HepG2 (cell line): ENCODE data around the gene PLCB4. TPM values are rescaled to one million over a fixed set of nuclear protein-coding genes. Genes with fewer than 3 reads are reported as not detected.

Experiments used
- ATAC-seq: fragments of 200-7000 bp; cut with Tn5 transposase; 3 replicates; pipeline ENCODE4 v1.9.1; 2020; ENCODE audit warnings: mild to moderate bottlenecking, moderate library complexity
- BruUV-seq: library from RNA; stranded (reverse); fragments of 400-500 nt; replicated peaks from 2 replicates; lab custom pipeline; 2021; lab: Mats Ljungman, UMichigan
- CTCF ChIA-PET: fragments of 300-600 bp; formaldehyde crosslinking; extraction: SDS; loops from one replicate; lab custom pipeline; 2021; ENCODE audit warnings: low total read pairs, inconsistent platforms, low intra/inter-chr PET ratio; lab: Yijun Ruan, JAX
- POLR2A ChIA-PET: fragments of 350-600 bp; sonication (Branson Sonifier 250); formaldehyde crosslinking; loops from one replicate; lab custom pipeline; 2020; ENCODE audit warnings: antibody characterized with exemption, inconsistent platforms; lab: Yijun Ruan, JAX
- DNase-seq: peaks from one replicate; pipeline ENCODE4 v3.0.0-alpha.2; 2015; ENCODE audit warnings: low spot score
- FAIRE-seq: peaks from 3 replicates; lab custom pipeline; 2011; peaks lifted over from hg19 to GRCh38; lab: Jason Lieb, UNC
- H2AFZ ChIP-seq: one replicate; pipeline ENCODE4 v1.6.1; 2011; ENCODE audit warnings: low read length, inconsistent platforms
- H3K27ac ChIP-seq: fragments of 300-600 bp; 3 replicates; pipeline ENCODE4 v1.8.0; 2011; ENCODE audit warnings: mixed run types, mild to moderate bottlenecking, mixed read lengths, low read length, inconsistent platforms; ENCODE audit not compliant: insufficient read depth; ENCODE audit errors: extremely low read length
- H3K27me3 ChIP-seq, 2 experiments: fragments of 200-600 bp in 1 of 2; 2 replicates in 1 of 2; 3 replicates in 1 of 2; pipeline versions ENCODE4 v1.6.0 to v1.8.0; 2011; ENCODE audit warnings: low read length in 2 of 2, mild to moderate bottlenecking in 2 of 2, moderate library complexity in 2 of 2, inconsistent platforms in 1 of 2; ENCODE audit not compliant: insufficient read depth in 2 of 2, control insufficient read depth in 1 of 2
- H3K36me3 ChIP-seq, 2 experiments: fragments of 200-600 bp in 1 of 2; replicated peaks in 1 of 2; 2 replicates in 1 of 2; 3 replicates in 1 of 2; pipeline versions ENCODE4 v1.5.1 to v1.8.0; 2011; ENCODE audit warnings: low read length in 2 of 2, inconsistent platforms in 1 of 2; ENCODE audit not compliant: insufficient read depth in 2 of 2, control insufficient read depth in 1 of 2
- H3K4me1 ChIP-seq: 2 replicates; pipeline ENCODE4 v1.5.1; 2012; ENCODE audit warnings: low read length, inconsistent platforms; ENCODE audit not compliant: insufficient read depth
- H3K4me2 ChIP-seq: 2 replicates; pipeline ENCODE4 v1.6.0; 2011; ENCODE audit warnings: low read depth, low read length, inconsistent platforms
- H3K4me3 ChIP-seq, 3 experiments: fragments of 200-600 bp in 1 of 3; sonication (generic), shearing (Covaris generic) in 1 of 3; replicated peaks in 1 of 3; 2 replicates each; pipeline ENCODE4 v1.5.1; 2011 to 2016; ENCODE audit warnings: low read length in 3 of 3, inconsistent platforms in 2 of 3, low read depth in 2 of 3, mild to moderate bottlenecking in 2 of 3, control low read depth in 1 of 3, mixed read lengths in 1 of 3; ENCODE audit not compliant: insufficient read depth in 1 of 3
- H3K79me2 ChIP-seq: one replicate; pipeline ENCODE4 v1.6.1; 2011; ENCODE audit warnings: low read length, inconsistent platforms; ENCODE audit not compliant: insufficient read depth
- H3K9ac ChIP-seq: 2 replicates; pipeline ENCODE4 v1.6.0; 2011; ENCODE audit warnings: mild to moderate bottlenecking, low read depth, low read length, inconsistent platforms; ENCODE audit not compliant: insufficient read depth
- H3K9me3 ChIP-seq: 2 replicates; pipeline ENCODE4 v1.5.1; 2012; ENCODE audit warnings: mild to moderate bottlenecking, low read length
- H4K20me1 ChIP-seq: 2 replicates; pipeline ENCODE4 v1.6.0; 2011; ENCODE audit warnings: inconsistent platforms, mild to moderate bottlenecking, low read length, moderate library complexity; ENCODE audit not compliant: insufficient read depth
- NONO ChIP-seq, 2 experiments: fragments of 450-650 bp in 1 of 2; sonication (generic) in 1 of 2; formaldehyde crosslinking in 1 of 2; IDR thresholded peaks in 1 of 2; conservative IDR thresholded peaks in 1 of 2; 2 replicates each; pipeline versions ENCODE4 v1.6.1 to v1.8.0; 2017 to 2022; ENCODE audit warnings: mild to moderate bottlenecking in 1 of 2, missing genetic modification reagents in 1 of 2, moderate library complexity in 1 of 2
- PAWR ChIP-seq: sonication (generic); formaldehyde crosslinking; IDR thresholded peaks from 2 replicates; pipeline ENCODE4 v1.4.0; 2020; ENCODE audit warnings: missing genetic modification reagents, mild to moderate bottlenecking, borderline replicate concordance
- XBP1 ChIP-seq: sonication (generic); formaldehyde crosslinking; IDR thresholded peaks from 2 replicates; pipeline ENCODE4 v1.5.0; 2020; ENCODE audit warnings: missing genetic modification reagents
- ZNF136 ChIP-seq: sonication (generic); formaldehyde crosslinking; IDR thresholded peaks from 2 replicates; pipeline ENCODE4 v1.8.1; 2022; ENCODE audit warnings: low read depth, mild to moderate bottlenecking, moderate library complexity, missing genetic modification reagents
- ZNF547 ChIP-seq: sonication (generic); formaldehyde crosslinking; IDR thresholded peaks from 2 replicates; pipeline ENCODE4 v1.5.1; 2020; ENCODE audit warnings: mild to moderate bottlenecking, missing genetic modification reagents
- ZNF672 ChIP-seq: sonication (generic); formaldehyde crosslinking; IDR thresholded peaks from 2 replicates; pipeline ENCODE4 v1.8.1; 2022; ENCODE audit warnings: missing genetic modification reagents
- ZNF816 ChIP-seq: sonication (generic); formaldehyde crosslinking; IDR thresholded peaks from 2 replicates; pipeline ENCODE4 v1.8.0; 2022; ENCODE audit warnings: missing genetic modification reagents, mild to moderate bottlenecking, borderline replicate concordance
- WGBS: methylation state at CpG from one replicate; pipeline ENCODE4 v1.1.6; 2017; ENCODE audit warnings: low lambda C conversion rate; 5-methylcytosine and 5-hydroxymethylcytosine counted together
- in situ Hi-C: cut with HindIII; loops from 2 replicates; pipeline ENCODE4 v1.10.0; 2017; ENCODE audit warnings: low pct_unique_long_range_greater_than_20kb; ENCODE audit not compliant: extremely low pct_ligation_motif_present
- intact Hi-C: fragments of 100-400 bp; cut with micrococcal nuclease; formaldehyde crosslinking; loops from one replicate; pipeline ENCODE4 v1.10.0; 2022; ENCODE audit not compliant: unreplicated experiment
- polyA plus RNA-seq, 8 experiments: library from polyadenylated mRNA; depleted of rRNA in 3 of 8; stranded (reverse) in 7 of 8; unstranded in 1 of 8; fragments of >200 nt; fragmentation: Illumina TruSeq in 4 of 8; extraction: Trizol in 4 of 8; gene quantifications; 2 replicates each; pipeline versions ENCODE4 v1.2.1 to v1.2.3, GENCODE V29; 2011 to 2016; ENCODE audit warnings: low read depth in 4 of 8, missing spikeins in 1 of 8, mixed read lengths in 1 of 8; ENCODE audit not compliant: insufficient read depth in 1 of 8
- total RNA-seq, 5 experiments: library from RNA; depleted of rRNA; stranded (reverse); fragments of >200 nt; fragmentation: Illumina TruSeq; extraction: Trizol; gene quantifications; 2 replicates each; pipeline ENCODE4 v1.2.3, GENCODE V29; 2016; ENCODE audit warnings: low read depth in 1 of 5
- TF ChIP-seq, protein P1 (sequence below): sonication (generic); formaldehyde crosslinking; IDR thresholded peaks from 2 replicates; pipeline ENCODE4 v1.5.0; 2020; ENCODE audit warnings: mild to moderate bottlenecking, missing genetic modification reagents, borderline replicate concordance

The PLCB4 gene
- total and polyA plus RNA-seq, 2 of the 13 experiments (the other 11 are each of a cell fraction or from before 2014, with no cell fraction given), result 0.01 TPM; not detected in 1

DNA sequence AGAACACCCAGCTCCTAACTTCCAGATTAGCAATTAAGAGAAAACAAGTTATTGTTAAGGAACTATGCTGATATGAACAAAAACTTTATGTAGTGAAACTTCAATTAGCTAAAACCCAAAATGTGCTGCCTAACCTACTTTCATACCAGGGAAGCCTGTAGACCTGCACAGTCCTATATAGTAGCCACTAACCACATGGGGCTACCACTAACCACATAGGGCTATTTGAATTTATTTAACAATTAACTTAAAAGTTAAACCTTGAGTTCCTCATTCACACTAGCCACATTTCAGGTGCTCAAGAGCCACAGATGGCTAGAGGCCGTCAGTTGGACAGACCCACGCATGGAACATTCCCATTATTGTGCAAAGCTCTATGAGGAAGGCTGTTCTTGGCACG, 373.1 kb downstream of the PLCB4 start:
- TF ChIP-seq ZNF136 (no peak), XBP1 (CRISPR knock-in tag) (no peak), NONO (IDR thresholded peaks at IDR 0.05) (no peak), NONO (CRISPR knock-in tag; conservative IDR thresholded peaks at IDR 0.05) (no peak), PAWR (CRISPR knock-in tag) (no peak), ZNF672 (CRISPR knock-in tag) (no peak), ZNF547 (CRISPR knock-in tag) (no peak), ZNF816 (CRISPR knock-in tag) (no peak)
- TF ChIP-seq, protein P1, sequence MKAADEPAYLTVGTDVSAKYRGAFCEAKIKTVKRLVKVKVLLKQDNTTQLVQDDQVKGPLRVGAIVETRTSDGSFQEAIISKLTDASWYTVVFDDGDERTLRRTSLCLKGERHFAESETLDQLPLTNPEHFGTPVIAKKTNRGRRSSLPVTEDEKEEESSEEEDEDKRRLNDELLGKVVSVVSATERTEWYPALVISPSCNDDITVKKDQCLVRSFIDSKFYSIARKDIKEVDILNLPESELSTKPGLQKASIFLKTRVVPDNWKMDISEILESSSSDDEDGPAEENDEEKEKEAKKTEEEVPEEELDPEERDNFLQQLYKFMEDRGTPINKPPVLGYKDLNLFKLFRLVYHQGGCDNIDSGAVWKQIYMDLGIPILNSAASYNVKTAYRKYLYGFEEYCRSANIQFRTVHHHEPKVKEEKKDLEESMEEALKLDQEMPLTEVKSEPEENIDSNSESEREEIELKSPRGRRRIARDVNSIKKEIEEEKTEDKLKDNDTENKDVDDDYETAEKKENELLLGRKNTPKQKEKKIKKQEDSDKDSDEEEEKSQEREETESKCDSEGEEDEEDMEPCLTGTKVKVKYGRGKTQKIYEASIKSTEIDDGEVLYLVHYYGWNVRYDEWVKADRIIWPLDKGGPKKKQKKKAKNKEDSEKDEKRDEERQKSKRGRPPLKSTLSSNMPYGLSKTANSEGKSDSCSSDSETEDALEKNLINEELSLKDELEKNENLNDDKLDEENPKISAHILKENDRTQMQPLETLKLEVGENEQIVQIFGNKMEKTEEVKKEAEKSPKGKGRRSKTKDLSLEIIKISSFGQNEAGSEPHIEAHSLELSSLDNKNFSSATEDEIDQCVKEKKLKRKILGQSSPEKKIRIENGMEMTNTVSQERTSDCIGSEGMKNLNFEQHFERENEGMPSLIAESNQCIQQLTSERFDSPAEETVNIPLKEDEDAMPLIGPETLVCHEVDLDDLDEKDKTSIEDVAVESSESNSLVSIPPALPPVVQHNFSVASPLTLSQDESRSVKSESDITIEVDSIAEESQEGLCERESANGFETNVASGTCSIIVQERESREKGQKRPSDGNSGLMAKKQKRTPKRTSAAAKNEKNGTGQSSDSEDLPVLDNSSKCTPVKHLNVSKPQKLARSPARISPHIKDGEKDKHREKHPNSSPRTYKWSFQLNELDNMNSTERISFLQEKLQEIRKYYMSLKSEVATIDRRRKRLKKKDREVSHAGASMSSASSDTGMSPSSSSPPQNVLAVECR (CRISPR knock-in tag), result no peak
- no TSS peak for BruUV-seq
- 28% methylated on average over 3 of the region's 3 CpGs for WGBS
- Histone ChIP-seq H3K27ac (no peak overlapping the region), H3K79me2 (no peaks in the 10 kb centered on the region), H3K9me3 (peaks cover 10% of the 10 kb centered on the region), H3K9ac (no peak overlapping the region), H3K4me1 (no peaks in the 10 kb centered on the region), H4K20me1 (no peaks in the 10 kb centered on the region), H3K4me2 (no peak overlapping the region), H3K27me3 (no peaks in the 10 kb centered on the region), H3K4me3 (no peak overlapping the region), H2AFZ (no peak overlapping the region), H3K36me3 (no peaks in the 10 kb centered on the region)
- ChIA-PET POLR2A (no interaction called here), CTCF (no interaction called here)
- no peak for FAIRE-seq
- in situ Hi-C loops (no loop called here), intact Hi-C loops (no loop called here)
- no peak for DNase-seq
- no peak for ATAC-seq
